Cardiac fibroblast (primary cell): ENCODE measurements around the gene SCAPER.

Experiments used
- DNase-seq, 2 donors: peaks; one replicate each; pipeline versions ENCODE4 v3.0.0 to v3.0.0-alpha.2; 2010; ENCODE audit warnings: low read depth in 2 of 2
- H3K4me3 ChIP-seq, 2 donors: replicated peaks in 1 of 2; 1 replicate in 1 of 2; 2 replicates in 1 of 2; pipeline ENCODE4 v1.5.1; 2011; ENCODE audit warnings: low read depth in 2 of 2, low read length in 2 of 2, mild to moderate bottlenecking in 2 of 2, moderate library complexity in 1 of 2
- CTCF ChIP-seq: IDR thresholded peaks from one replicate; pipeline ENCODE4 v1.5.1; 2011; ENCODE audit warnings: low read depth, mild to moderate bottlenecking, low read length, inconsistent platforms

SCAPER gene

GRCh38 chr15:76793162-76793561 lies 112.0 kb downstream of the SCAPER start:
- DNase-seq = no peak
- no peak overlapping the region for H3K4me3 ChIP-seq
- TF ChIP-seq CTCF = no peak

GRCh38 chr15:76791511-76791910 lies 113.6 kb downstream of the SCAPER start:
- DNase-seq = no peak
- no peak overlapping the region for H3K4me3 ChIP-seq
- TF ChIP-seq CTCF = no peak

DNA sequence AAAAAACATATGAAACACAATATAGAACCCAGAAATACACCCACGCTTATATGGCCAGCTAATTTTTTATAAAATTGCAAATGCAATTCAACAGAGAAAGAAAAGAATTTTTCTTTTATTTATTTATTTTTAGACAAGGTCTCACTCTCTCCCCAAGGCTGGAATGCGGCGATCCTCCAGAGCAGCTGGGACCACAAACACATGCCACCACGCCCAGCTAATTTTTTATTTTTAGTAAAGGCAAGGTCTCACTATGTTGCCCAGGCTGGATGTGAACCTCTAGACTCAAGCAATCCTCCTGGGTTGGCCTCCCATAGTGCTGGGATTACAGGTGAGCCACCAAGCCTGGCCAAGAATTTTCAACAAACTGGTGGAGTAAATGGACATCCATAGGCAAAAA lies 117.9 kb downstream of the SCAPER start:
- no peak for DNase-seq
- no peak for TF ChIP-seq CTCF
- H3K4me3 ChIP-seq = no peak overlapping the region

DNA sequence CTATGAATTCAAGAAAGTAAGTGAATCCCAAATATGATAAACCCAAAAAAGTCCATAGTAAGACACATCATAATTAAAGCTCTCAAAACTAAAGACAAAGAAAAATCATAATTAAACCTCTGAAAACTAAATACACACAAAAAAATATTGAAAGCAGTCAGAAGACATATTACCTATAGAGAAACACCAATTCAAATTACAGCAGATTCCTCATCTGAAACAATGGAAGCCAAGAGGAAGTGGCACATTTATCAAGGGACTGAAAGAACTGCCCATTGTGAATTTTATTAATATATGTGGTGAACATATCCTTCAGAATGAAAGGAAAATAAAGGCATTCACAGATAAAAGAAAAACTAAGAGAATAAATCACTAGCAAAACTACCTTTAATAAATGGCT lies 128.2 kb downstream of the SCAPER start:
- no peak for DNase-seq
- no peak for TF ChIP-seq CTCF
- no peak overlapping the region for H3K4me3 ChIP-seq

DNA sequence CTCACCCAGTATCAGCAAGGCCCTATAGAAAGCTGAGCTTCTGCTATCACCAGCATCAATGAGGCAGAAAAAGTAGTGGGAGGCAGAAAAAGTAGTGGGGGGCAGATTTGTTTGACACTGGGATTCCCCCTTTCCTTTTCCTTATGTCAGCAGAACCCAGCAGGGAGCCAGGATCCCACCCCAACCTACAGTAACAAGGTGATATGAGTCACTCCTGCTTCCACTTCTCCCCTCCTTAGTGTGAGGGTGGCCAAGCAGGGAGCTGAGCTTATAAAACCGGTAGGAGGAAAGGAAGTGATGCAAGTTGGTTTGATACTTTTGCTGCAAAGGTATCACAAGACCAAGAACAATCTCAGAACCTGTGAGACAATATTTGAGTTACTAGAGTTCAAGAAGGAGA lies 128.7 kb downstream of the SCAPER start:
- DNase-seq = no peak
- no peak for TF ChIP-seq CTCF
- H3K4me3 ChIP-seq = no peak overlapping the region

DNA sequence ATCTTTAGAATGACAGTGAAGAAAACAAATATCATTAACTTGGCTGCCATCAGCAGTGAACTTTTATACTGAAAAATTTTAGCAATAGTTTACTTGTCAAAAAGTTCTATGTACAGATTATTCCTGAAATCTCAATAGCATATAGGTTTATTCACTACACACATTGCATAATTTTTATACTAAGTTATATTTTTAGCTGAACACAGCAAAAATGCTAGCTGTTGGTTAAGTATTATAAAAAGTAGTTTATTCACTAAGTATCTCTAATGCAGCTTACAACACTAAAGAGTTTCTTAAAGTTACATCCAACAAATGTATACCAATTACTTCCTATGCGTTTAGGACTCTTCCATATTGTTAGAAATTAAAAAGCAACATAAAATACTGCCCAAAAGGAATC lies 131.9 kb downstream of the SCAPER start:
- H3K4me3 ChIP-seq = no peak overlapping the region
- no peak for TF ChIP-seq CTCF
- DNase-seq = no peak

GRCh38 chr15:76772776-76773175 lies 132.4 kb downstream of the SCAPER start:
- DNase-seq = no peak
- no peak for TF ChIP-seq CTCF
- H3K4me3 ChIP-seq = no peak overlapping the region
